Left ventricle myocardium superior (tissue), 1 donor: ENCODE results near the gene HLA-DRA. TPM values are rescaled to one million over a fixed set of nuclear protein-coding genes. Genes with fewer than 3 reads are reported as not detected.
A peak's percentile ranks its signal among the peaks of the same experiment; 100 is the strongest.

Experiments used
- ATAC-seq: fragments of 200-7000 bp; cut with Tn5 transposase; one replicate; pipeline ENCODE4 v1.9.1; 2020; ENCODE audit warnings: mild to moderate bottlenecking, moderate library complexity
- DNase-seq: peaks from one replicate; pipeline ENCODE4 v3.0.0-alpha.2; 2020
- intact Hi-C: fragments of 100-400 bp; cut with micrococcal nuclease; formaldehyde crosslinking; loops from one replicate; pipeline ENCODE4 v1.11.0; 2022
- long read RNA-seq: library from polyadenylated mRNA; unstranded; transcript quantifications from one replicate; pipeline ENCODE4 v2.0.0, GENCODE V29; 2021
- total RNA-seq: library from RNA; stranded (reverse); fragmentation: NEBNext Ultra II Directional; extraction: Animal tissue kit (Norgen Biotek cat#: 25700); gene quantifications from one replicate; pipeline ENCODE4 v1.2.1, GENCODE V29; 2021
- donor health status: DM: no; HTN: yes; CAD: no; lungs with severe emphysema.

HLA-DRA gene
- 109 TPM for total RNA-seq
- long read RNA-seq, transcript HLA-DRA-202 (5 exons, 1,280 nt): major isoform, 46 of 55 reads
- long read RNA-seq, partial matches to known transcripts: 8 of 55 reads
- long read RNA-seq, other reads (novel, unspliced or antisense): 1 of 55 reads

DNA sequence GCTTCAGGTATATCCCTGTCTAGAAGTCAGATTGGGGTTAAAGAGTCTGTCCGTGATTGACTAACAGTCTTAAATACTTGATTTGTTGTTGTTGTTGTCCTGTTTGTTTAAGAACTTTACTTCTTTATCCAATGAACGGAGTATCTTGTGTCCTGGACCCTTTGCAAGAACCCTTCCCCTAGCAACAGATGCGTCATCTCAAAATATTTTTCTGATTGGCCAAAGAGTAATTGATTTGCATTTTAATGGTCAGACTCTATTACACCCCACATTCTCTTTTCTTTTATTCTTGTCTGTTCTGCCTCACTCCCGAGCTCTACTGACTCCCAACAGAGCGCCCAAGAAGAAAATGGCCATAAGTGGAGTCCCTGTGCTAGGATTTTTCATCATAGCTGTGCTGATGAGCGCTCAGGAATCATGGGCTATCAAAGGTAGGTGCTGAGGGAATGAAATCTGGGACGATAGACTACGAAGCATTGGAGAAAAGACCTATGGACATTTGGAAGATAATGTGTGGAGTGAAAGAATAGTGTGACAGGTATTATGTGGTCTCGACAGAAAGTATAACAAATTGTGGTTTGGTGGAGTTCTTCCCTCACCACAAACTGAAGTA lies at the start of gene HLA-DRA:
TSS of gene HLA-DRA (plus strand) at position 286 of the 613 bp plus-strand sequence. CDS start at position 350, 64 bp downstream.
- DNase-seq (no peak), ATAC-seq (peak; percentile 80)
- intact Hi-C loops: no loop called here

- DNase-seq: no peak
- intact Hi-C loops: loop anchor here (10.0 kb wide), 1 partner anchor 393 kb away; no protein-coding TSS in a partner anchor
- ATAC-seq: no peak
These were observed 48.2 kb upstream of the HLA-DRA start for GRCh38 chr6:32391505-32391904.

DNA sequence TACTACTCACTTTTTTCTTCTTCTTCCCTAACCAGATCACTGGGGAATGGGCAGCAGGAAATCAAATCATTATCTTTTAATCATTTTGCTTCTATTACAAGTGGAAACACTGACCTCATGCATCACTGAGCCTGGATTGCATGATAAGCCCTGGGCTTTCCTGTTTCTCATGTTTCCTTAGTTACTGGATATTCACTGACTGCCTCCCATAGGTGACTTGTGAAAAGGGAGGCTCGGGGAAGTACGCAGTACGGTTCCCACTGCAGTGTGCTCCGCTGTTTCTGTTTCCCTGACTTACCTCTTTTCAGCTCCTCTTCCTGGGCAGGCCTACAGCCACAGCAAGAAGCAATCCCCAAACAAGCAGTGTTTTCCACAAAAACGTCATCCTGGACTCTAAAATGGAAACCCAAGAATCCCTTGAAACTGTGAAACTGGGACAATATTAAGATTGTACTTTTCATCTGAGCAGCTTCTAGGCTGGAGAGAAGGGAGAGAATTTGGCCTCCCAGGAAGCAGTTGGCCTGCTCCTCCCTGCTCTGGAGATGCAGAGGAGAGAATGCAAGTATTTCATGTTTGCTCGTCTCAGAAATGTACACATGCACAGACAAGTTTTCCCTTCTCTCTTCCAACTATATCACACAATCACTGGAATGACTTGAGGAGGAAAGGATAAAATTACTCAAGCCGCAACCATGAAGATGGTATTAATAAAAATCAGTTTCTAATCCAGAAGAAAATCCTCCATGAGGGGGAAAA lies 45.8 kb upstream of the HLA-DRA start:
- DNase-seq (no peak), ATAC-seq (peak; percentile 80)
- intact Hi-C loops: loop anchor here (10.0 kb wide), 1 partner anchor 391 kb away; no protein-coding TSS in a partner anchor

- intact Hi-C loops: loop anchor here (10.0 kb wide), 1 partner anchor 389 kb away; no protein-coding TSS in a partner anchor
These were observed 43.7 kb upstream of the HLA-DRA start for GRCh38 chr6:32396028-32396427.

GRCh38 chr6:32397252-32397920 lies 42.3 kb upstream of the HLA-DRA start:
- DNase-seq: no peak
- intact Hi-C loops: loop anchor here (10.0 kb wide), 1 partner anchor 387 kb away; no protein-coding TSS in a partner anchor
- no peak for ATAC-seq

More at GRCh38 chr6:32396028-32396427, 43.7 kb upstream of the HLA-DRA start:
- ATAC-seq: no peak
- no peak for DNase-seq

GRCh38 chr6:32401284-32401963 lies 38.3 kb upstream of the HLA-DRA start:
- DNase-seq (no peak), ATAC-seq (no peak)
- intact Hi-C loops: no loop called here

DNA sequence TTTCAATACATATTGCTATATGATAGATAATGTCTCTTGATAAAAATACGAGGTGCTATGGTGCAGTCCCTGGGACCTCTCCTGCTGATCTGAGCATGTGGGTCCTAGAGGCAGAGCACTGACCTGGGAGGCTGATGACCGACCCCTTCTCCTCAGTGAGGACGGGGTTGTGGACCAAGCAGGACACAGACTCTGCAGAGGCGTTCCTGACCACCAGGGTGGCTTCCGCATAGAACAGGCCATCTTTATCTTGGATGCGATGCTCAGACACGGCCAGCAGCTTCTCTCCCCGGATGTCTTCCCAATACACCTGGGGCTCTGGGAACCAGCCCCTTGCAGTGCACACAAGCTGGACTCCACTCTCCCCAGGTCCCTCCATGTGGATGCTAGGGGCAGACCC lies 36.9 kb upstream of the HLA-DRA start:
- DNase-seq: no peak
- intact Hi-C loops: no loop called here
- no peak for ATAC-seq

GRCh38 chr6:32405656-32406055 lies 34.0 kb upstream of the HLA-DRA start:
- DNase-seq: no peak
- intact Hi-C loops: no loop called here
- ATAC-seq: no peak

DNA sequence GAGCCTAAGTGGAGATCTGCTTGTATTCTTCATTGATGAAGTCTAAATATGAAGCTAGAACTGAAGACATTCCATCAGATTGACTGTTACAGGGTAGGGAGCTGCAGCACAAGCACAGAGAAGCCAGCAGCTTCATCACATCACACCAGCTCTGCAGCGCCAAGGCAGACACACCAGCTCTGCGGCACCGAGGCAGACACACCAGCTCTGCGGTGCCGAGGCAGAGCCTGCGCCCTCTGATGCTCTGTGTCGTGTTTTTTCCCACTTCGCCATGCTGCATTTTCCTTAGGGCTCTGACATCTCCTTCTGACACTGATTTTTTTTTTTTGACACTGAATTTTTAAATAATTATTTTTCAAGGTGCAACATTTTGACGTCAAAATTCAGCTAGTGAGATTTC lies 33.5 kb upstream of the HLA-DRA start:
- DNase-seq (no peak), ATAC-seq (no peak)
- intact Hi-C loops: no loop called here

DNA sequence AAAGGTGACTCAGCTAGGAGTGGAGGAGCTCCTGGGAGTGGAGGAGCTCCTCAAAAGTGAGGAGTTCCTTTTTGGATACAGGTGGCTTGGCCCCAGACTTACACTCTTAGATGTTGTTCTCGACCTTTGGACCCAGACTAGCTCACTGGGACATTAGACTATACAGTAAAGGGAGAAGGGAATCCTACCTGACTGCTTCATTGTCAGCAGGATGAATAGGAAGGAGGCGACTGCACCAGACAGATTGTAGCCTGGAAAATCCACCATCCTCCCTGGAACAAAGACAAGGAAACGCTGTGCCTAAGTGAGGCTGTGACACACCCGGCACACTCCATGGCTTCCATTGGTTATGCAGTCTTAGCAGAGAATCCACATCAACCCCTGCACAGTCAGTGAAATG lies 32.8 kb upstream of the HLA-DRA start, which contains the start of gene BTNL2:
TSS of gene BTNL2 (minus strand) at position 325 of the 400 bp plus-strand sequence. CDS start at position 267, 58 bp downstream.
- no peak for DNase-seq
- intact Hi-C loops: no loop called here
- ATAC-seq: no peak

DNA sequence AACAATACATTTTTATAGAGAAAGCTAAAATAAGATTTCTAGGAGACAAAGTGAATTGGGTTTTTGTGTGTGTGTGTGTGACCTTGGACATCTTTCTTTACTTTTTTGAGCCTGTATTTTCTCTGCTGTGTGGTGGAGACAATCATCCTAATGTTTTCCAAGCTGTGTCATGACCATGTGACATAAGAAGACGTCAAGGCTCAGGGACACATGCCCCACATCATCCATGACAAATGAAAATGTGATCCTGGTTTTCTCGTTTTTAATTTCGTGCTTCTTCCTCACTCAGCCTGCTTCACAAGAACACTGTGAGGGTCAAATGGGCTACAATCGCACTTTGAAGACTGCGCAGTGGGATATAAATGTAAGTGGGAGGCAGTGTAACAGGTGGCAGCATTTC lies 28.8 kb upstream of the HLA-DRA start:
- DNase-seq (no peak), ATAC-seq (no peak)
- intact Hi-C loops: loop anchor here (10.0 kb wide), 3 partner anchors 166 to 454 kb away; no protein-coding TSS in a partner anchor

GRCh38 chr6:32411566-32412327 lies 27.9 kb upstream of the HLA-DRA start:
- intact Hi-C loops: loop anchor here (10.0 kb wide), 3 partner anchors 167 to 453 kb away; no protein-coding TSS in a partner anchor
- DNase-seq (no peak), ATAC-seq (no peak)

- peak; percentile 81 for DNase-seq
- intact Hi-C loops: loop anchor here (10.0 kb wide), 3 partner anchors 169 to 451 kb away; no protein-coding TSS in a partner anchor
- ATAC-seq: peak; percentile 84
These were observed 26.1 kb upstream of the HLA-DRA start for GRCh38 chr6:32413427-32414047.

DNA sequence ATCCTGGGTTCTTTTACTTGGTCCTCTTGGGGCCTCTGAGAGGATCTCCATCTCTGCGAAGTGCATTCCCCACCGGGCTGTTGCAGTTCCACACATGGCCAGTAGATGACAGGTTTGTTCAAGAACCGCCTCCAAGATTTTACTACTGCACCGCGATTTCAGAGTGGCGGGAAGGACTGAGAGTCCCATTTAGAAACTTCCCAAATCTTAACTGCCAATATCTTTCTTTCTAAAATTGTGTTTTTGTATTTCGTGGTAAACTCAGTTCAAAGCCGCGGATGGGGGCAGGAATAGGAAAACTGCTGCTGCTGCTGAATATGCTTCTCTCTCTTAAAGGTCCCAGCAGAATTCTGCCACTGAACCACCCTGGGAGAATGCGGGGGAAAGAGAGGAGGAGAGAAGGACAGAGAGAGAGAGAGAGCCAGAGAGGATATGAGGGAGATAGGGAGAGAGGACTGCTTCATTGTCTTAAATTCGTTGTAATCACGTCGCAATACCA lies 24.1 kb upstream of the HLA-DRA start:
- DNase-seq: peak; percentile 74
- ATAC-seq: peak; percentile 73
- intact Hi-C loops: loop anchor here (10.0 kb wide), 3 partner anchors 171 to 449 kb away; no protein-coding TSS in a partner anchor

- no peak for DNase-seq
- intact Hi-C loops: loop anchor here (10.0 kb wide), 3 partner anchors 171 to 449 kb away; no protein-coding TSS in a partner anchor
- no peak for ATAC-seq
These were observed 23.7 kb upstream of the HLA-DRA start for GRCh38 chr6:32416036-32416435.

DNA sequence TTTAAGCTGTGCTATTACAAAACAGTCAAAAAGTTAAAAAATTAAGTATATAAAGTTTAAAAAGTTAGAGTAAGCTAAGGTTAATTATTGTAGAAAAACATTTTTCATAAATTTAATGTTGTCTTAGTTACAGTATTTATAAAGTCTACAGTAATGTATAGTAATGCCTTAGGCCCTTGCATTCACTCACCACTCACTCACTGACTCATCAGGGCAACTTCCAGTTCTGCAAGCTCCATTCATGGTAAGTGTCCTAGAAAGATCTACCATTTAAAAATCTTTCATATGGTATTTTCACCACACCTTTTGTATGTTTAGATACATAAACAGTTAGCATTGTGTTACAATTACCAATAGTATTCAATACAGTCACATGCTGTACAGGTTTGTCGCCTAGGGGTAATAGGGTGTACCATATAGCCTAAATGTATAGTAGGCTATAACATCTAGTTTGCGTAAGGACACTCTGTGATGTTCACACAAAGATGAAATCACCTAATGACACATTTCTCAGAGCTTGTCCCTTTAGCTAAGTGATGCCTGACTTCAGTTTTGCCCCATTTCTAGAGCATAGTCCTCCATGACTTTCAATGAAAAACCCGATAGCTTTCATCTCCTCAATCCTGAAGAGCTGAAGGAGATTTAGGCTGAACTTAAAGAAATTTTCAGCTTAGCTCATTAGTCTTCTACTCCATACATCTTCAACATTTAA lies 14.9 kb upstream of the HLA-DRA start:
- DNase-seq: no peak
- ATAC-seq: no peak
- intact Hi-C loops: no loop called here

GRCh38 chr6:32426338-32426737 lies 13.3 kb upstream of the HLA-DRA start:
- intact Hi-C loops: no loop called here
- no peak for ATAC-seq
- DNase-seq: no peak
